GM21367 (cell line): ENCODE data around the gene MIEN1.
"Not testable (repeated sequence)": the region's sequence is repeated elsewhere in the genome, so short reads cannot be mapped to it uniquely, and the experiment has no call there.

ENCODE experiments used
- ATAC-seq: cut with Tn5 transposase; IDR thresholded peaks from one replicate; pipeline ENCODE4 v1.9.1; 2021; ENCODE audit not compliant: unreplicated experiment

The MIEN1 gene, protein sequence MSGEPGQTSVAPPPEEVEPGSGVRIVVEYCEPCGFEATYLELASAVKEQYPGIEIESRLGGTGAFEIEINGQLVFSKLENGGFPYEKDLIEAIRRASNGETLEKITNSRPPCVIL

GRCh38 chr17:39730095-39730921, at the start of gene MIEN1:
Gene MIEN1, minus strand, starts transcription at chr17:39730532. Its CDS starts 37 bp downstream, at chr17:39730495.
- ATAC-seq, result peak; percentile 81

- peak; percentile 37 for ATAC-seq
Observed at GRCh38 chr17:39777534-39778365, 47.4 kb upstream of the MIEN1 start.

GRCh38 chr17:39776252-39776651, 45.9 kb upstream of the MIEN1 start:
- no peak for ATAC-seq

- no peak for ATAC-seq
Observed at GRCh38 chr17:39775031-39775430, 44.7 kb upstream of the MIEN1 start.

GRCh38 chr17:39774047-39774446, 43.7 kb upstream of the MIEN1 start:
- no peak for ATAC-seq

GRCh38 chr17:39772987-39773934, 42.9 kb upstream of the MIEN1 start:
- no peak for ATAC-seq

DNA sequence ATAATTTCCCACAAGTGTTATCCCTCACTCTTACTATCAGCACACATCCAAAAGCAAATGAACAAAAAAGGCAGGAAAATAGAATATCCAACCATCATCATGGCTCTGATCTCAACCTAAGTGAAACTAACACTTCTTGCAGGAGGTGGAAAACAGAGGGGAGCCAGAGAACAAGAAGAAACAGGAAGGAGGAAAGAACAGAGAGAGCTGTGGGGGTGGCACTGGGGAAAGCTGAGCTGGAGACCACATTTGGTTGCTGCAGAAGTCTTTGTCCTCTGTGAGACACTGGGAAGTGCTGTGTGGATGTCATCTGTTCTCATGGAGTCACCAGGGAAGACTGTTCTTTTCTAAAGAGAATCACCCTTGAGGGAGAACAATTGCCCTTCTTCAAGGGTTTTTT, 42.1 kb upstream of the MIEN1 start:
- no peak for ATAC-seq

DNA sequence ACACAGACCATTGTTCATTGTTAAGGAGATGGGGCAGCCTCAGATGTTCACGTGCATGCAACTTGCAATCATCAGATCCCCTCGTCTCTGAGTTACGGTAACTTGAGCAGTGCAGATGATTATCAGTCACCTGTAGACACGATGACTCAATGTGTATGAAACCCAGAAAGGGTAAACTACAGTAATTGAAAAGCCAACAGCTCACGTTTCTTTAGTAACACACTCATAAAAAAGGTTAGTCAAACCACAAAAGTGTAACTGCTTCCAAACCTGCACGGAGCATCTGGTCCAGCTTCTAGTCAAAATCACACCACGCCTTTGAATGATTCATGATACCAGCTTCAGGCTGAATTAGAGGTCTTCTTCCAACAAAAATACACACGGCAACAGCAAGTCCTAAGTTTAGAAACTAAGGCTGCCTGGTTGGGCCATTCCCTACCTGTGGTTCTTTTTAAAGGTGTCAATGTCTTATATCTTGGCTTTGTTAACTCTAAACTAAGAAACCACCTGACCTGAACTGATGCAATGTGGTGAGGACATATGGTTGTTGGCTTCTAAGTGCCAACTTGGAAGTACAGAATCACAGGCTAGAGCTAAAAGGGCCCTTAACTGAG, 39.7 kb upstream of the MIEN1 start:
- ATAC-seq, result no peak

DNA sequence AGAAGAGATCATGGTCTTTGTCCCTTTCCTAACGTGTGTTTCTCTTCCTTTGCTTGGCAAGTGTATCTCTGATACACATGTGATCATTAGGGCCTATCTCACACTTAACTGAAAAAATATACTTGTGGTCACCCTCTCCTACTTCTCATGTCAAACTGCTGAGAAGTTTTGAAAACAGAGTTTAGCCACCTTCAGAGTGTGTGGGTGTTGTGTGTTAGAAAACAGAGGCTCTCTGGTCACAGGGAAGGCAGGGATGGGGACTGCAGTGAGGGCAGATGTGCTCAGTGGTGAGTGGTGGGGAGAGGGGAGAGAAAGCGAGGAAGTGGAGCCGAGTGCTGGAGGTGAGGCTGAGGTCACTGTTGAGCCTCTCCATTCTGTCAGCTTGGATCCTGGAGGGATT, 36.8 kb upstream of the MIEN1 start:
- no peak for ATAC-seq

GRCh38 chr17:39765766-39766165, 35.4 kb upstream of the MIEN1 start:
- no peak for ATAC-seq

- no peak for ATAC-seq
Observed at GRCh38 chr17:39765175-39765574, 34.8 kb upstream of the MIEN1 start.

DNA sequence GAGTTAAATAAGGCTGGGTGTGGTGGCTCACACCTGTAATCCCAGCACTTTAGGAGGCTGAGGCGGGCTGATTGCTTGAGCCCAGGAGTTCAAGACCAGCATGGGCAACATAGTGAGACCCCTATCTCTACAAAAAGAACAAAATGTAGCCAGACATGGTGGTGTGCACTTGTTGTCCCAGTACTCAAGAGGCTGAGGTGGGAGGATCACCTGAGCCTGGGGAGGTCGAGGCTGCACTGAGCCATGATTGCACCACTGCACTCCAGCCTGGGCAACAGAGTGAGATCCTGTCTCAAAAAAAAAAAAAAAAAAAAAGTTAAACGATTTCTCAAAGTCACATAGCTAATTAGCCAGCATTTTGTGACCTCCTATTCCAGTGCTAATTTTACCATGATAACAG, 33.8 kb upstream of the MIEN1 start:
- not testable (repeated sequence) for ATAC-seq

- no peak for ATAC-seq
Observed at GRCh38 chr17:39763051-39763820, 32.9 kb upstream of the MIEN1 start.

DNA sequence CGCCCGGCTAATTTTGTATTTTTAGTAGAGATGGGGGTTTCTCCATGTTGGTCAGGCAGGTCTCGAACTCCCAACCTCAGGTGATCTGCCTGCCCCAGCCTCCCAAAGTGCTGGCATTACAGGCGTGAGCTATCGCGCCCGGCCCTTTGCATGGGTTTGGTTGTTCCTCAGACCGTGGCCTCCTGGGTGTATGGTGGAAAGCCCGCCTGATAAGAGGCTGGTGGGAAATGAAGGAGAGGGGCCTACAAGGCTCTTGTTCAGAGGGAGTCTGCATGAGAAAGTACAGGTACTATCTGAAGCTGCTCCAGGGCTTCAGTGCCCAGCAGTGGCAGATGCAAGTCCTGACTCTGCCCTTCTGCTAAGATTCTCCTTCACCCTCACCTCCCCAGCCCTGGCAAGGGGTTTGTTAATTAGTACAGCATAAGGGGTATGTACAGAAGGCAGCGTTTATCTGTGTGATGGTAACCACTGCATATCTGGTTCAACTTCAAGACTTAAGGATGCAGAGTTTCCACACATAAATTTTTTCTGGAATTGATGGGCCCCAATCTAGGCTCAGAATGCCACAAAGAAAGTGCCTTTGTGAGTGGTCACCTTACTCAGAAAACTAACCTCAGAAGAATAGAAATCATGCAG, 31.6 kb upstream of the MIEN1 start:
- no peak for ATAC-seq

- no peak for ATAC-seq
Observed at GRCh38 chr17:39759204-39759603, 28.9 kb upstream of the MIEN1 start.

- no peak for ATAC-seq
Observed at GRCh38 chr17:39757931-39758873, 27.9 kb upstream of the MIEN1 start.

DNA sequence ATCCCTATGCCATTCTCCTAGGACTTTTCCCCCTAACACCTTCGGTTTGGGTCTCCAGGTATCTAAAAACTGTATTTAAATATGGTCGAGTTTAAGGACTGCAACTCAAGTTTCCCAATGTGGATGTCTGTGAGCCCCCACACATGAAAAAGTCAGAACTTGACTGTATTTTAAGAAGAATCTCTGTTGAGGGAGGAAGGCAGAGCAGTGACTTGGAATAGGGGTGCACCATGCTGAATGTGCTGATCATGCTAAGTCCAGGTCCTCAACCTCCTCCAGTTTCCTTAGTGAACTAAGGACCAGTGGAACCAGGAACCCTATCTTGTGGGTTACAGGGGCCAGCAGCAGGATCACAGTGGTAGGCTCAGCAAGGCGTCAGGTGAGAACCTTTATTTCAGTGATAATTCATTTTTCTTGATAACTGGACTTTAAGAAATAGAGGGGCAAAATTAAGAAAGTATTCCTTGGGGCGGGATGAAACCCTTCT, 26.9 kb upstream of the MIEN1 start:
- ATAC-seq, result no peak
